ENCODE data around the gene STK32A.

STK32A gene

GRCh38 chr5:147303251-147303650 lies 68.4 kb downstream of the STK32A start:
- no peak for TF ChIP-seq CTCF (IDR thresholded peaks at IDR 0.05; ENCODE audit: insufficient read depth, low read depth, low read length, missing control alignments)
- peak; percentile 60 for DNase-seq (ENCODE audit: low read depth)
- H3K4me3 ChIP-seq (ENCODE audit: low read length), result no peak overlapping the region

- no peak for TF ChIP-seq CTCF (IDR thresholded peaks at IDR 0.05; ENCODE audit: insufficient read depth, low read depth, low read length, missing control alignments)
- DNase-seq (ENCODE audit: low read depth), result peak; percentile 79
- no peak overlapping the region for H3K4me3 ChIP-seq (ENCODE audit: low read length)
Measured at GRCh38 chr5:147303976-147304375, 69.2 kb downstream of the STK32A start.

- no peak for TF ChIP-seq CTCF (IDR thresholded peaks at IDR 0.05; ENCODE audit: insufficient read depth, low read depth, low read length, missing control alignments)
- no peak for DNase-seq (ENCODE audit: low read depth)
- no peak overlapping the region for H3K4me3 ChIP-seq (ENCODE audit: low read length)
Measured at GRCh38 chr5:147305147-147305546, 70.3 kb downstream of the STK32A start.

- TF ChIP-seq CTCF (IDR thresholded peaks at IDR 0.05; ENCODE audit: insufficient read depth, low read depth, low read length, missing control alignments), result no peak
- no peak for DNase-seq (ENCODE audit: low read depth)
- no peak overlapping the region for H3K4me3 ChIP-seq (ENCODE audit: low read length)
Measured at GRCh38 chr5:147306351-147306750, 71.5 kb downstream of the STK32A start.

GRCh38 chr5:147307170-147307569 lies 72.3 kb downstream of the STK32A start:
- no peak for TF ChIP-seq CTCF (IDR thresholded peaks at IDR 0.05; ENCODE audit: insufficient read depth, low read depth, low read length, missing control alignments)
- no peak overlapping the region for H3K4me3 ChIP-seq (ENCODE audit: low read length)
- no peak for DNase-seq (ENCODE audit: low read depth)

- no peak for TF ChIP-seq CTCF (IDR thresholded peaks at IDR 0.05; ENCODE audit: insufficient read depth, low read depth, low read length, missing control alignments)
- no peak for DNase-seq (ENCODE audit: low read depth)
- no peak overlapping the region for H3K4me3 ChIP-seq (ENCODE audit: low read length)
Measured at GRCh38 chr5:147309621-147310020, 74.8 kb downstream of the STK32A start.

GRCh38 chr5:147310059-147310704 lies 75.4 kb downstream of the STK32A start:
- no peak for TF ChIP-seq CTCF (IDR thresholded peaks at IDR 0.05; ENCODE audit: insufficient read depth, low read depth, low read length, missing control alignments)
- H3K4me3 ChIP-seq (ENCODE audit: low read length), result no peak overlapping the region
- DNase-seq (ENCODE audit: low read depth), result peak; percentile 92

Data from epithelial cell of esophagus (primary cell).